ENCODE data around the gene BTBD10.

- TF ChIP-seq CTCF (conservative IDR thresholded peaks at IDR 0.05) (no peak), ZFX (IDR thresholded peaks at IDR 0.05) (no peak)
These were observed 813 bp upstream of the BTBD10 start for GRCh38 chr11:13463779-13464290.

Data from C4-2B (cell line).